Measurements from ENCODE around the gene HS6ST3.

HS6ST3 gene

GRCh38 chr13:96308568-96308967, 218.7 kb downstream of the HS6ST3 start:
- no peak for DNase-seq (ENCODE audit: low spot score)

- DNase-seq (ENCODE audit: low spot score), result no peak
Measured at GRCh38 chr13:96314974-96315373, 225.1 kb downstream of the HS6ST3 start.

GRCh38 chr13:96338030-96338429, 248.1 kb downstream of the HS6ST3 start:
- no peak for DNase-seq (ENCODE audit: low spot score)

- DNase-seq (ENCODE audit: low spot score), result no peak
Measured at GRCh38 chr13:96342286-96342685, 252.4 kb downstream of the HS6ST3 start.

- no peak for DNase-seq (ENCODE audit: low spot score)
Measured at GRCh38 chr13:96342852-96343465, 253.1 kb downstream of the HS6ST3 start.

- no peak for DNase-seq (ENCODE audit: low spot score)
Measured at GRCh38 chr13:96346921-96347320, 257.0 kb downstream of the HS6ST3 start.

GRCh38 chr13:96373597-96373996, 283.7 kb downstream of the HS6ST3 start:
- no peak for DNase-seq (ENCODE audit: low spot score)

- no peak for DNase-seq (ENCODE audit: low spot score)
Measured at GRCh38 chr13:96377835-96378234, 287.9 kb downstream of the HS6ST3 start.

GRCh38 chr13:96379967-96380366, 290.1 kb downstream of the HS6ST3 start:
- DNase-seq (ENCODE audit: low spot score), result no peak

GRCh38 chr13:96381681-96382080, 291.8 kb downstream of the HS6ST3 start:
- DNase-seq (ENCODE audit: low spot score), result no peak

- no peak for DNase-seq (ENCODE audit: low spot score)
Measured at GRCh38 chr13:96388598-96388997, 298.7 kb downstream of the HS6ST3 start.

GRCh38 chr13:96391606-96392005, 301.7 kb downstream of the HS6ST3 start:
- DNase-seq (ENCODE audit: low spot score), result no peak

- no peak for DNase-seq (ENCODE audit: low spot score)
Measured at GRCh38 chr13:96397807-96398206, 307.9 kb downstream of the HS6ST3 start.

GRCh38 chr13:96398486-96398885, 308.6 kb downstream of the HS6ST3 start:
- no peak for DNase-seq (ENCODE audit: low spot score)

- peak; percentile 6 for DNase-seq (ENCODE audit: low spot score)
Measured at GRCh38 chr13:96403241-96403640, 313.3 kb downstream of the HS6ST3 start.

- DNase-seq (ENCODE audit: low spot score), result no peak
Measured at GRCh38 chr13:96403651-96404050, 313.7 kb downstream of the HS6ST3 start.

- no peak for DNase-seq (ENCODE audit: low spot score)
Measured at GRCh38 chr13:96415831-96416385, 326.0 kb downstream of the HS6ST3 start.

- DNase-seq (ENCODE audit: low spot score), result no peak
Measured at GRCh38 chr13:96417939-96418685, 328.2 kb downstream of the HS6ST3 start.

- no peak for DNase-seq (ENCODE audit: low spot score)
Measured at GRCh38 chr13:96421314-96421713, 331.4 kb downstream of the HS6ST3 start.

- no peak for DNase-seq (ENCODE audit: low spot score)
Measured at GRCh38 chr13:96422002-96422401, 332.1 kb downstream of the HS6ST3 start.

GRCh38 chr13:96426167-96426566, 336.3 kb downstream of the HS6ST3 start:
- DNase-seq (ENCODE audit: low spot score), result no peak

GRCh38 chr13:96428911-96429310, 339.0 kb downstream of the HS6ST3 start:
- DNase-seq (ENCODE audit: low spot score), result no peak

GRCh38 chr13:96431044-96431581, 341.2 kb downstream of the HS6ST3 start:
- no peak for DNase-seq (ENCODE audit: low spot score)
